Activated CD4-positive, alpha-beta T cell treated with anti-CD3 and anti-CD28 coated beads, Interleukin-2, amount 50 U/mL, for 16 hours (primary cell): ENCODE data around the gene DCC.

Experiments used
- DNase-seq: peaks from one replicate; pipeline ENCODE4 v3.0.0-alpha.2; 2020

DCC gene

GRCh38 chr18:52610451-52611115 is 270.6 kb downstream of the DCC start:
- no peak for DNase-seq

- DNase-seq = no peak
Observed at GRCh38 chr18:52612406-52612805, 272.4 kb downstream of the DCC start.

- no peak for DNase-seq
Observed at GRCh38 chr18:52615321-52615720, 275.3 kb downstream of the DCC start.

- DNase-seq = no peak
Observed at GRCh38 chr18:52615943-52616342, 275.9 kb downstream of the DCC start.

- DNase-seq = no peak
Observed at GRCh38 chr18:52617931-52618330, 277.9 kb downstream of the DCC start.

- no peak for DNase-seq
Observed at GRCh38 chr18:52620926-52621439, 281.0 kb downstream of the DCC start.

GRCh38 chr18:52624702-52625101 is 284.7 kb downstream of the DCC start:
- no peak for DNase-seq

GRCh38 chr18:52636536-52636935 is 296.5 kb downstream of the DCC start:
- no peak for DNase-seq

- no peak for DNase-seq
Observed at GRCh38 chr18:52648201-52648600, 308.2 kb downstream of the DCC start.

GRCh38 chr18:52652391-52652790 is 312.4 kb downstream of the DCC start:
- DNase-seq = no peak

GRCh38 chr18:52657043-52657805 is 317.2 kb downstream of the DCC start:
- no peak for DNase-seq

- no peak for DNase-seq
Observed at GRCh38 chr18:52667463-52668065, 327.6 kb downstream of the DCC start.

GRCh38 chr18:52670896-52671295 is 330.9 kb downstream of the DCC start:
- DNase-seq = no peak

- no peak for DNase-seq
Observed at GRCh38 chr18:52678034-52678433, 338.0 kb downstream of the DCC start.

GRCh38 chr18:52678551-52678950 is 338.6 kb downstream of the DCC start:
- no peak for DNase-seq

- no peak for DNase-seq
Observed at GRCh38 chr18:52679354-52679753, 339.4 kb downstream of the DCC start.

GRCh38 chr18:52682260-52682659 is 342.3 kb downstream of the DCC start:
- DNase-seq = no peak

- no peak for DNase-seq
Observed at GRCh38 chr18:52685316-52685715, 345.3 kb downstream of the DCC start.

GRCh38 chr18:52691841-52692240 is 351.8 kb downstream of the DCC start:
- DNase-seq = no peak

- no peak for DNase-seq
Observed at GRCh38 chr18:52694804-52695203, 354.8 kb downstream of the DCC start.

GRCh38 chr18:52700116-52700515 is 360.1 kb downstream of the DCC start:
- DNase-seq = no peak

- DNase-seq = no peak
Observed at GRCh38 chr18:52700816-52701215, 360.8 kb downstream of the DCC start.

GRCh38 chr18:52701219-52701935 is 361.4 kb downstream of the DCC start:
- DNase-seq = no peak
